Subcutaneous adipose tissue (tissue), 4 donors: ENCODE results near the gene PRG3. TPM values are rescaled to one million over a fixed set of nuclear protein-coding genes. Genes with fewer than 3 reads are reported as not detected.

Experiments used
- CTCF ChIP-seq: fragments of 450-650 bp; IDR thresholded peaks from one replicate; pipeline ENCODE4 v1.5.1; 2016; ENCODE audit warnings: low read depth, mild to moderate bottlenecking, control low read depth, antibody characterized with exemption, moderate library complexity
- total RNA-seq, 4 donors: library from RNA; depleted of rRNA; stranded (reverse); fragments of >200 nt; gene quantifications; one replicate each; pipeline ENCODE4 v1.1.0, GENCODE V29; 2016

PRG3 gene
- total RNA-seq, 4 donors from 2014 or later: not detected

GRCh38 chr11:57373146-57373545 is 7.8 kb downstream of the PRG3 start:
- TF ChIP-seq CTCF: no peak

- TF ChIP-seq CTCF: no peak
Measured at GRCh38 chr11:57370941-57371340, 10.0 kb downstream of the PRG3 start.

- TF ChIP-seq CTCF: no peak
Measured at GRCh38 chr11:57370251-57370650, 10.7 kb downstream of the PRG3 start.

- TF ChIP-seq CTCF: no peak
Measured at GRCh38 chr11:57368845-57369232, 12.1 kb downstream of the PRG3 start.

- TF ChIP-seq CTCF: no peak
Measured at GRCh38 chr11:57368106-57368844, 12.7 kb downstream of the PRG3 start.

GRCh38 chr11:57364851-57365660 is 15.9 kb downstream of the PRG3 start:
- no peak for TF ChIP-seq CTCF

- no peak for TF ChIP-seq CTCF
Measured at GRCh38 chr11:57363131-57364080, 17.5 kb downstream of the PRG3 start.
